K562 (cell line): ENCODE results near the gene ZC3H18. TPM values are rescaled to one million over a fixed set of nuclear protein-coding genes. Genes with fewer than 3 reads are reported as not detected.

Experiments used
- ATAC-seq: fragments of 200-7000 bp; cut with Tn5 transposase; 3 replicates; pipeline ENCODE4 v1.9.1; 2020; ENCODE audit warnings: moderate library complexity
- BruUV-seq: library from RNA; stranded (reverse); fragments of 400-500 nt; replicated peaks from 2 replicates; lab custom pipeline; 2021; lab: Mats Ljungman, UMichigan
- CTCF ChIA-PET: fragments of 300-600 bp; formaldehyde crosslinking; extraction: SDS; loops from one replicate; lab custom pipeline; 2021; ENCODE audit warnings: low intra/inter-chr PET ratio; lab: Yijun Ruan, JAX
- POLR2A ChIA-PET: fragments of 300-600, 350-650 bp; sonication (Branson Sonifier 250); formaldehyde crosslinking; extraction: SDS; loops from one replicate; lab custom pipeline; 2021; ENCODE audit warnings: antibody characterized with exemption, inconsistent platforms; lab: Yijun Ruan, JAX
- DNase-seq, 4 experiments: peaks; one replicate each; pipeline versions ENCODE4 v3.0.0 to v3.0.0-alpha.2; 2011 to 2018; ENCODE audit warnings: low spot score in 3 of 4, mixed read lengths in 3 of 4; ENCODE audit errors: extremely low read depth in 1 of 4
- FAIRE-seq: peaks from 2 replicates; lab custom pipeline; 2011; peaks lifted over from hg19 to GRCh38; lab: Jason Lieb, UNC
- H2AFZ ChIP-seq: 2 replicates; pipeline ENCODE4 v1.6.0; 2011; ENCODE audit warnings: low read depth, low read length, control low read depth, inconsistent platforms
- H3K27ac ChIP-seq: fragments of 200-600 bp; 3 replicates; pipeline ENCODE4 v1.8.0; 2011; ENCODE audit warnings: low read depth, mild to moderate bottlenecking, control low read depth, inconsistent platforms, low read length, moderate library complexity, mixed read lengths; ENCODE audit errors: extremely low read depth
- H3K27me3 ChIP-seq, 2 experiments: fragments of 300-600 bp in 1 of 2; 2 replicates in 1 of 2; 3 replicates in 1 of 2; pipeline versions ENCODE4 v1.6.0 to v1.8.0; 2011; ENCODE audit warnings: inconsistent platforms in 2 of 2, low read length in 2 of 2, mild to moderate bottlenecking in 1 of 2, mixed read lengths in 1 of 2, moderate library complexity in 1 of 2; ENCODE audit not compliant: control insufficient read depth in 2 of 2, insufficient read depth in 2 of 2
- H3K36me3 ChIP-seq: fragments of 300-600 bp; 3 replicates; pipeline ENCODE4 v1.8.0; 2011; ENCODE audit warnings: mild to moderate bottlenecking, low read length, inconsistent platforms; ENCODE audit not compliant: control insufficient read depth, insufficient read depth
- H3K4me1 ChIP-seq, 2 experiments: fragments of 200-600 bp in 1 of 2; replicated peaks in 1 of 2; 2 replicates in 1 of 2; 3 replicates in 1 of 2; pipeline versions ENCODE4 v1.5.1 to v1.8.0; 2011; ENCODE audit warnings: inconsistent platforms in 2 of 2, low read length in 2 of 2, mild to moderate bottlenecking in 1 of 2, mixed read lengths in 1 of 2, moderate library complexity in 1 of 2; ENCODE audit not compliant: control insufficient read depth in 2 of 2, insufficient read depth in 2 of 2
- H3K4me2 ChIP-seq: 2 replicates; pipeline ENCODE4 v1.6.1; 2011; ENCODE audit warnings: low read length, control low read depth, inconsistent platforms, mixed read lengths; ENCODE audit not compliant: insufficient read depth
- H3K4me3 ChIP-seq: fragments of 200-600 bp; sonication (generic), shearing (Covaris generic); 2 replicates; pipeline ENCODE4 v1.5.1; 2016; ENCODE audit warnings: control low read depth, inconsistent platforms
- H3K79me2 ChIP-seq: fragments of 200-600 bp; 3 replicates; pipeline ENCODE4 v1.8.0; 2011; ENCODE audit warnings: low read length, inconsistent platforms; ENCODE audit not compliant: control insufficient read depth, insufficient read depth
- H3K9ac ChIP-seq, 2 experiments: 2 replicates each; pipeline versions ENCODE4 v1.6.0 to v1.6.1; 2011; ENCODE audit warnings: low read depth in 2 of 2, low read length in 2 of 2, control low read depth in 1 of 2, inconsistent platforms in 1 of 2, mild to moderate bottlenecking in 1 of 2, mixed read lengths in 1 of 2; ENCODE audit not compliant: insufficient read depth in 1 of 2
- H3K9me1 ChIP-seq: one replicate; pipeline ENCODE4 v1.6.0; 2011; ENCODE audit warnings: inconsistent platforms, mild to moderate bottlenecking, low read length, moderate library complexity; ENCODE audit not compliant: control insufficient read depth, insufficient read depth
- H3K9me3 ChIP-seq: replicated peaks from 2 replicates; pipeline ENCODE4 v1.5.1; 2011; ENCODE audit warnings: low read depth, low read length, inconsistent platforms; ENCODE audit not compliant: control insufficient read depth, insufficient read depth
- H4K20me1 ChIP-seq: replicated peaks from 2 replicates; pipeline ENCODE4 v1.6.1; 2011; ENCODE audit warnings: low read length, inconsistent platforms, mixed read lengths; ENCODE audit not compliant: control insufficient read depth, insufficient read depth
- CBX3 ChIP-seq, 2 experiments: IDR thresholded peaks; 1 replicate in 1 of 2; 2 replicates in 1 of 2; pipeline ENCODE4 v1.6.1; 2012; ENCODE audit warnings: inconsistent platforms in 2 of 2, low read length in 2 of 2, borderline replicate concordance in 1 of 2, control low read depth in 1 of 2
- TRIM24 ChIP-seq, 2 experiments: fragments of 450-650 bp; IDR thresholded peaks; 2 replicates each; pipeline ENCODE4 v1.6.1; 2016
- TRIM28 ChIP-seq: fragments of 450-650 bp; IDR thresholded peaks from 2 replicates; pipeline ENCODE4 v1.6.1; 2017
- YY1 ChIP-seq, 3 experiments: IDR thresholded peaks; 2 replicates each; pipeline ENCODE4 v1.6.1; 2011; ENCODE audit warnings: low read length in 2 of 3, mild to moderate bottlenecking in 2 of 3, moderate library complexity in 2 of 3, borderline replicate concordance in 1 of 3, control low read depth in 1 of 3, low read depth in 1 of 3; ENCODE audit not compliant: insufficient read depth in 3 of 3, insufficient replicate concordance in 2 of 3, control insufficient read depth in 1 of 3, insufficient read length in 1 of 3; ENCODE audit errors: extremely low read depth in 1 of 3
- ZFP36 ChIP-seq: fragments of 150-350 bp; IDR thresholded peaks from 2 replicates; pipeline ENCODE4 v1.6.1; 2018; ENCODE audit warnings: low read length, low read depth; ENCODE audit not compliant: partially characterized antibody
- ZNF263 ChIP-seq: sonication (generic); formaldehyde crosslinking; IDR thresholded peaks from 2 replicates; pipeline ENCODE4 v1.8.0; 2022; ENCODE audit warnings: mild to moderate bottlenecking, missing genetic modification reagents, borderline replicate concordance
- WGBS: fragments of 100-300 bp; shearing (Covaris generic); methylation state at CpG from one replicate; pipeline ENCODE4 v1.1.6; 2016; ENCODE audit warnings: low coverage, mixed read lengths; ENCODE audit not compliant: insufficient coverage; ENCODE audit errors: missing lambda C conversion rate; 5-methylcytosine and 5-hydroxymethylcytosine counted together
- in situ Hi-C: fragments of 300-500 bp; cut with MboI; formaldehyde crosslinking; loops from 4 replicates; pipeline ENCODE4 v1.15.0; 2018; ENCODE audit warnings: inconsistent platforms, mixed read lengths
- intact Hi-C: fragments of 100-400 bp; cut with micrococcal nuclease; formaldehyde crosslinking; loops from 2 replicates; pipeline ENCODE4 v1.14.2; 2022
- polyA plus RNA-seq, 8 experiments: library from polyadenylated mRNA; depleted of rRNA in 4 of 8; stranded (reverse) in 5 of 8; unstranded in 3 of 8; fragments of >200 nt; fragmentation: Nextera tagmentation in 2 of 8; fragmentation: Illumina TruSeq in 1 of 8; extraction: Ambion mirVana in 2 of 8; extraction: Trizol in 1 of 8; gene quantifications; 2 replicates each; pipeline versions ENCODE4 v1.2.1 to v1.2.3, GENCODE V29; 2011 to 2014; ENCODE audit warnings: inconsistent platforms in 1 of 8, missing spikeins in 1 of 8
- total RNA-seq, 7 experiments: library from RNA; depleted of rRNA in 6 of 7; stranded (reverse); fragments of >200 nt in 6 of 7; fragmentation: Illumina TruSeq in 2 of 7; extraction: Trizol in 2 of 7; gene quantifications; 2 replicates each; pipeline versions ENCODE4 v1.2.1 to v1.2.3, GENCODE V29; 2011 to 2021; ENCODE audit warnings: low replicate concordance in 1 of 7
- TF ChIP-seq, protein P1 (sequence below): fragments of 450-650 bp; IDR thresholded peaks from 2 replicates; pipeline ENCODE4 v1.6.1; 2018; ENCODE audit warnings: mild to moderate bottlenecking, low read depth; ENCODE audit not compliant: partially characterized antibody
- TF ChIP-seq, protein P2 (sequence below), 3 experiments: fragments of 200-800 bp in 1 of 3; sonication (Bioruptor generic) in 1 of 3; sonication (generic) in 1 of 3; formaldehyde crosslinking in 1 of 3; IDR thresholded peaks; 2 replicates each; pipeline versions ENCODE4 v1.6.1 to v1.8.0; 2016 to 2022; ENCODE audit warnings: mild to moderate bottlenecking in 2 of 3, missing compliant biosample characterization in 2 of 3, missing genetic modification characterization in 2 of 3, missing genetic modification reagents in 1 of 3
- TF ChIP-seq, protein P3 (sequence below): fragments of 450-650 bp; formaldehyde crosslinking; IDR thresholded peaks from 2 replicates; pipeline ENCODE4 v1.4.0; 2020; ENCODE audit warnings: mild to moderate bottlenecking, moderate library complexity

ZC3H18 gene
- total and polyA plus RNA-seq, 9 of the 15 experiments (the other 6 are each of a cell fraction or from before 2014, with no cell fraction given), result 1.7 to 88.7 (median 26.9) TPM

DNA sequence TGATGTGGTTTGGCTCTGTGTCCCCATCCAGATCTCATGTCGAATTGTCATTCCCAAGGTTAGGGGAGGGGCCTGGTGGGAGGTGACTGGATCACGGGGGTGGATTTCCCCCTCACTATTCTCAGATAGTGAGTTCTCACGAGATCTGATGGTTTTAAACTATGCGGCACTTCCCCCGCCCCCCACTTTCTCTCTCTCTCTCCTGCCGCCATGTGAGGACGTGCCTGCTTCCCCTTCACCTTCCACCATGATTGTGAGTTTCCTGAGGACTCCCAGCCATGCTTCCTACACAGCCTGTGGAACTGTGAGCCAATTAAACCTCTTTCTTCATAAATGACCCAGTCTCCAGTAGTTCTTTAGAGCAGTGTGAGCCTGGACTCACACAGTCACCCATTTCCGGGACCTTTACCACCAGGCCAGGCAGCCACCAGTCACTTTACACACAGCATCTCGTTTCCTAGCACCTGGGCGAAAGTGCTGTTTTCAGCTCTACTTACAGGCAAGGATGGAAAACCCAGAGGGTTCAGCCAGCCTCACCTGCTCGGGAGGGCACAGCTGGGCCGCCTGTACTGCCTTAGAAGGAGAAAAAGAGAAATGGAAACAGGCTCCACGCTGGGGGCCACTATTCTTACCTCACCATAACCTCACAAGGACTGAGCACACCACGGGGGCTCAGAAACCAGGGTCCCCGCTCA, 13.8 kb upstream of the ZC3H18 start:
- ChIA-PET POLR2A (no interaction called here), CTCF (no interaction called here)
- Histone ChIP-seq H3K4me1 (peaks cover 14 to 54% of the 10 kb centered on the region in 2 experiments; a peak in 4 of 5 replicates), H3K36me3 (no peaks in the 10 kb centered on the region), H3K27ac (no peak overlapping the region), H3K9me1 (peaks cover 4% of the 10 kb centered on the region), H2AFZ (no peak overlapping the region), H3K4me3 (no peak overlapping the region), H3K79me2 (no peaks in the 10 kb centered on the region), H3K9me3 (peaks cover 8% of the 10 kb centered on the region), H3K4me2 (no peak overlapping the region), H3K27me3 (peaks cover 13 to 35% of the 10 kb centered on the region in 2 experiments; a peak in 3 of 5 replicates), H3K9ac (no peak overlapping the region), H4K20me1 (peaks cover 3% of the 10 kb centered on the region)
- TF ChIP-seq TRIM28 (peak; percentile 79), ZNF263 (CRISPR knock-in tag) (no peak), YY1 (IDR thresholded peaks at IDR 0.05; ENCODE audit: borderline replicate concordance in 1 of 3, control insufficient read depth in 1 of 3, extremely low read depth in 1 of 3, insufficient read depth in 3 of 3, insufficient read length in 1 of 3, insufficient replicate concordance in 2 of 3, low read depth in 1 of 3, low read length in 2 of 3) (peak in 1 of 3 experiments; percentile 26), CBX3 (IDR thresholded peaks at IDR 0.05; ENCODE audit: borderline replicate concordance in 1 of 2, low read length in 2 of 2) (peak in 1 of 2 experiments; percentile 33; a peak in 1 of 3 replicates), ZFP36 (peak; percentile 10), TRIM24 (IDR thresholded peaks at IDR 0.05) (peak; percentile 33 to 48; a peak in 2 of 4 replicates)
- TF ChIP-seq, protein P1, sequence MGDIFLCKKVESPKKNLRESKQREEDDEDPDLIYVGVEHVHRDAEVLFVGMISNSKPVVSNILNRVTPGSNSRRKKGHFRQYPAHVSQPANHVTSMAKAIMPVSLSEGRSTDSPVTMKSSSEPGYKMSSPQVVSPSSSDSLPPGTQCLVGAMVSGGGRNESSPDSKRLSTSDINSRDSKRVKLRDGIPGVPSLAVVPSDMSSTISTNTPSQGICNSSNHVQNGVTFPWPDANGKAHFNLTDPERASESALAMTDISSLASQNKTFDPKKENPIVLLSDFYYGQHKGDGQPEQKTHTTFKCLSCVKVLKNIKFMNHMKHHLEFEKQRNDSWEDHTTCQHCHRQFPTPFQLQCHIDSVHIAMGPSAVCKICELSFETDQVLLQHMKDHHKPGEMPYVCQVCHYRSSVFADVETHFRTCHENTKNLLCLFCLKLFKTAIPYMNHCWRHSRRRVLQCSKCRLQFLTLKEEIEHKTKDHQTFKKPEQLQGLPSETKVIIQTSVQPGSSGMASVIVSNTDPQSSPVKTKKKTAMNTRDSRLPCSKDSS, result peak; percentile 48
- TF ChIP-seq, protein P2, sequence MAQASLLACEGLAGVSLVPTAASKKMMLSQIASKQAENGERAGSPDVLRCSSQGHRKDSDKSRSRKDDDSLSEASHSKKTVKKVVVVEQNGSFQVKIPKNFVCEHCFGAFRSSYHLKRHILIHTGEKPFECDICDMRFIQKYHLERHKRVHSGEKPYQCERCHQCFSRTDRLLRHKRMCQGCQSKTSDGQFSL (CRISPR knock-in tag; IDR thresholded peaks at IDR 0.05), result peak; percentile 75
- TF ChIP-seq, protein P2 (tag; IDR thresholded peaks at IDR 0.05), result no peak
- TF ChIP-seq, protein P3, sequence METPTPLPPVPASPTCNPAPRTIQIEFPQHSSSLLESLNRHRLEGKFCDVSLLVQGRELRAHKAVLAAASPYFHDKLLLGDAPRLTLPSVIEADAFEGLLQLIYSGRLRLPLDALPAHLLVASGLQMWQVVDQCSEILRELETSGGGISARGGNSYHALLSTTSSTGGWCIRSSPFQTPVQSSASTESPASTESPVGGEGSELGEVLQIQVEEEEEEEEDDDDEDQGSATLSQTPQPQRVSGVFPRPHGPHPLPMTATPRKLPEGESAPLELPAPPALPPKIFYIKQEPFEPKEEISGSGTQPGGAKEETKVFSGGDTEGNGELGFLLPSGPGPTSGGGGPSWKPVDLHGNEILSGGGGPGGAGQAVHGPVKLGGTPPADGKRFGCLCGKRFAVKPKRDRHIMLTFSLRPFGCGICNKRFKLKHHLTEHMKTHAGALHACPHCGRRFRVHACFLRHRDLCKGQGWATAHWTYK (CRISPR knock-in tag), result no peak
- intact Hi-C loops, result no loop called here
- ATAC-seq (no peak), FAIRE-seq (no peak), DNase-seq (no peak)
- WGBS, result 31% methylated on average over 14 of the region's 15 CpGs
- in situ Hi-C loops, result no loop called here
- no TSS peak for BruUV-seq
